ENCODE data around the gene HSP90AB1.

HSP90AB1 gene

GRCh38 chr6:44246663-44247337, at the start of gene HSP90AB1:
Gene HSP90AB1, plus strand, starts transcription at chr6:44247101. Its CDS starts 1,529 bp downstream, at chr6:44248630.
- DNase-seq, result peak; percentile 94

DNA sequence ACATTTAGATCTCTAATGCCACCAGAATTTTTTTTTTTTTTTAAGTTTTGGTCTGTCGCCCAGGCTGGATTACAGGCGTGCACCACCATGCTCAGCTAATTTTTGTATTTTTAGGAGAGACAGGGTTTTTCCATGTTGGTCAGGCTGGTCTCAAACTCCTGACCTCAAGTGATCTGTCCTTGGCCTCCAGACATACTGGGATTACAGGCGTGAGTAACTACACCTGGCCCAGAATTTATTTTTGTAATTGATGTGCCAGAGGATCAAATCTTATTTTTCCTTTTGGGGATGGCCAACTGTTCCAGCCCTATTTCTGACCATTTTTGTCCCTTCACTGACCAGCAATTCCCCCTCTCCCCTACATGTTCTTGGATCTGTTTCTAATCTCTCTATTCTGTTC, 48.2 kb upstream of the HSP90AB1 start:
- no peak for DNase-seq

- no peak for DNase-seq
Measured at GRCh38 chr6:44199883-44200282, 47.0 kb upstream of the HSP90AB1 start.

GRCh38 chr6:44201200-44201599, 45.7 kb upstream of the HSP90AB1 start:
- DNase-seq, result no peak

GRCh38 chr6:44201638-44202303, 45.1 kb upstream of the HSP90AB1 start:
- no peak for DNase-seq

GRCh38 chr6:44202332-44202971, 44.4 kb upstream of the HSP90AB1 start:
- no peak for DNase-seq

DNA sequence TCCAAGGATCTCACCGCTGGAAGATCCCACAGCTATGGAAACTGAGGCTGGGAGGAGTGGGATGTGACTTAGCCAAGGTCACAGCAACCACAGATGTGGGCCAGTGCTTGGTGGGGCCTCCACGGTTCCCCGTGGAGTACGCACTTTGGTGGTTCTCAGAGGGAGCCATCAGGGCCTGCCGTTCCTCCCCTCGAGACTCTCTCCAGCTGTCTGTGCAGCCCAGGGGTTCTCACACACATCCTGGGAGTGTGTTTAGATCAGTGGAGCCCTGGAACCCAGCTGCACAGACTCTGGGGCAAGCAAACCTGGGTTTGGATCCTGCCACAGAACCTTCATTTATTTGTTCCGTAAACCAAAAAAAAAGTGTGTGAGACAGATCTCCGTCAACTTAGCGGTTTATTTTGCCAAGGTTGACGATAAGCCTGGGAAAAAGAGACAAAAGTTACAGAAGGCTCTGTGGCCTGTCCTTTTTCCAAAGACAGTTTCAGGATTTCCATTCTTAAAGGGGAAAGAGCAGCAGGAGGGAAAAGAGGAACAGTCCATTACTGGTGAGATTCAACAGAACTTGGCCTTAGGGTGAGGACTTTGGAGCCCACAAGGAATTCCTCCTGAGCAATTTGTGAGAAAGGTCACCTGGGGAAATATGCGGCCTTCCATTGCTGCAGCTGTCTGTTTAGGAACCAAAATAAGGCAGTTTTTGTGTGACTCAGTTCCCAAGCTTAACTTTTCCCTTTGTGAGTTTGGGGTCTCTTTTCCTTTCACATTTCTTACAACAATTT, 43.7 kb upstream of the HSP90AB1 start:
- no peak for DNase-seq

DNA sequence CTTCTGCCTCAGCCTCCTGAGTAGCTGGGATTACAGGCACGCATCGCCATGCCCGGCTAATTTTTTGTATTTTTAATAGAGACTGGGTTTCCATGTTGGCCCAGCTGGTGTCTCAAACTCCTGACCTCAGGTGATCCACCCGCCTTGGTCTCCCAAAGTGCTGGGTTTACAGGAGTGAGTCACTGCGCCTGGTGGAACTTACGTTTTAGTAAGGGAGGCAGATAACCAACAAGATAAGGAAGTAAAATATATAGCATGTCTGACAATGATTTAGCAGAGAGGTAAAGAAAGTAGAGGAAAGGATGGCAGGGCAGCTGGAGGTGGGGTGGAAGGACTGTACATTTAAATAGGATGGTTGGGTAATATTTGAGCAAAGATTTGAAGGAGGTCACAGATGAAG, 42.9 kb upstream of the HSP90AB1 start:
- DNase-seq, result no peak

GRCh38 chr6:44207966-44208365, 38.9 kb upstream of the HSP90AB1 start:
- DNase-seq, result no peak

- DNase-seq, result no peak
Measured at GRCh38 chr6:44211284-44211683, 35.6 kb upstream of the HSP90AB1 start.

DNA sequence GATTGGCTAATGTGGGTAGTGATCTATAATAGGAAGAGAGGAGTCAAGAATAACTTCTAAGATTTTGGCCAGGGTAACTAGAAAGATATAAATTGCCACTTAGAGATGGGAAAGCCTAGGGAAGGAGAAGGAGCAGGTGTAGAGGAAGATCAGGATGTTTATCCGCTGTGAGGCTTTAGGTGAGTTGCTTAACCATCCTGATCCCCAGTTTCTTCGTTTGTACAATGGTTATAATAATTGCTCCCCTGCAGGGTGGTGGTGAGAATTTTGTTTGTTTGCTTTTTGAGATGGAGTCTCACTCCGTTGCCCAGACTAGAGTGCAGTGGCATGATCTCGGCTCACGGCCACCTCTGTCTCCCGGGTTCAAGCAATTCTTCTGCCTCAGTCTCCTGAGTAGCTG, 32.6 kb upstream of the HSP90AB1 start:
- no peak for DNase-seq

DNA sequence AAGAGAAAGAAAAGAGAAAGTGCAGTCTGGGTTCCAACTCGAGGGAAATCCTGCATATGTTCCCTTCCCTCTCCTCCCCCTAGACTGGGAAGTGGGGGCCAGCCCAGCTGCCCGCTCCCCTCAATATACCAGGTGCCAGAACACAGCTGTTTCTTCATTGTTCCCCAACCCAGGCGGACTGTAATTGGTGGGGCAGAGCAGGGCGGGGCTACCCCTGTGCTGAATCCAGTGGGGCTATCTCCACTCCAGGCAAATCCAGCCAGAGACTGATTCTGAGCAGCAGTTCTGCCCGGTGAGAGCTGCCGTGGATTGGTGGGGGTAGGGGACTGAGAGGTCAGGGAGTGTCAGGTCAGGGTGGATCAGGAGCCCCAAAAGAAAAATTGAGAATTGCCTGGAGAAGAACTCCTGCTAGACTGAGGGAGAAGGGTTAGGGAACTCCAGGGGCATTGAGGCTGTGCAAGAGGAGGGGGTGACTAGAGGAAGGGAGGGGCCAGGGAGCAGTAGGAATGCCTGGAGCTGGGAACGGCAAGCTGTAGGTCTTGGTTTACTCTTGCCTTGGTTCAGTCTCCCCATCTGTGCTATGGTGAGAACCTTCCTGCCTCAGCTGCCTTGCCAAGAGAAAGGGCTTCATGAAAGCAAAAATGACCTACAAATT, 30.1 kb upstream of the HSP90AB1 start, which contains the start of gene MYMX:
Gene MYMX, plus strand, starts transcription at position 250 of the 655 bp plus-strand sequence. CDS start 546 bp downstream, outside the sequence.
- DNase-seq, result peak; percentile 74

- peak; percentile 70 for DNase-seq
Measured at GRCh38 chr6:44217332-44218143, 29.4 kb upstream of the HSP90AB1 start.

DNA sequence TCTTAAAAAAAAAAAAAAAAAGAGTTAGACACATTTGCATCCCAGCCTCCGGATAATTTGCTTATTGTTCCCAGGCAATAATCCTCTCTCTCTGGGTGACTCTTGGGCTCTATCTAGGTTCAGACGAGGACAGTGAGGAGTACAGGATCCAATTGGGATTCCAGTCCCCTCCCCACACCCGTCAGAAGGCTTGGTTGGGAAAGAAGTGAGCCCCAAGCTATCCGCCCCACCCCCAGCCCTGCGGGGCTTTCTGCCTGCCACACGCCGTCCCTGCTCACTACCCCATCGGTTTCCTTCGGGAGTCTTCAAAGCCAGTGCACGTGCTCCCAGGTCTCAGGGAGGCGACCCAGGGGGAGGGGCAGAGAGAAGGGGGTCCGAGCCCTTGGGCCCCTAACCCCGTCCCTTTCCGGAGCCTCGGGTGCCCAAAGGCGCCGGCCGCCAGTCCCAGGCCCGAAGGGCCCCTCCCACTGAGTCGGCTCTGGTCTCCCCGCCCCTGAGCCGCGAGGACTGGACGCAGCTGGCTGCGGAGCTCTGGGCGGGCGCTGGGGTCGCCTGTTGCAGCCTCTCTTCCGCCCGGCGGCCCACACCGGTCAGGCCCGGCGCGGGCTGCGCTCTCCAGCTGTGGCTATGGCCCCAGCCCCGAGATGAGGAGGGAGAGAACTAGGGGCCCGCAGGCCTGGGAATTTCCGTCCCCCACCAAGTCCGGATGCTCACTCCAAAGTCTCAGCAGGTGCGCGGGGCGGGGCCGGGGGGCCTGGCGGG, 27.7 kb upstream of the HSP90AB1 start:
- DNase-seq, result peak; percentile 85

DNA sequence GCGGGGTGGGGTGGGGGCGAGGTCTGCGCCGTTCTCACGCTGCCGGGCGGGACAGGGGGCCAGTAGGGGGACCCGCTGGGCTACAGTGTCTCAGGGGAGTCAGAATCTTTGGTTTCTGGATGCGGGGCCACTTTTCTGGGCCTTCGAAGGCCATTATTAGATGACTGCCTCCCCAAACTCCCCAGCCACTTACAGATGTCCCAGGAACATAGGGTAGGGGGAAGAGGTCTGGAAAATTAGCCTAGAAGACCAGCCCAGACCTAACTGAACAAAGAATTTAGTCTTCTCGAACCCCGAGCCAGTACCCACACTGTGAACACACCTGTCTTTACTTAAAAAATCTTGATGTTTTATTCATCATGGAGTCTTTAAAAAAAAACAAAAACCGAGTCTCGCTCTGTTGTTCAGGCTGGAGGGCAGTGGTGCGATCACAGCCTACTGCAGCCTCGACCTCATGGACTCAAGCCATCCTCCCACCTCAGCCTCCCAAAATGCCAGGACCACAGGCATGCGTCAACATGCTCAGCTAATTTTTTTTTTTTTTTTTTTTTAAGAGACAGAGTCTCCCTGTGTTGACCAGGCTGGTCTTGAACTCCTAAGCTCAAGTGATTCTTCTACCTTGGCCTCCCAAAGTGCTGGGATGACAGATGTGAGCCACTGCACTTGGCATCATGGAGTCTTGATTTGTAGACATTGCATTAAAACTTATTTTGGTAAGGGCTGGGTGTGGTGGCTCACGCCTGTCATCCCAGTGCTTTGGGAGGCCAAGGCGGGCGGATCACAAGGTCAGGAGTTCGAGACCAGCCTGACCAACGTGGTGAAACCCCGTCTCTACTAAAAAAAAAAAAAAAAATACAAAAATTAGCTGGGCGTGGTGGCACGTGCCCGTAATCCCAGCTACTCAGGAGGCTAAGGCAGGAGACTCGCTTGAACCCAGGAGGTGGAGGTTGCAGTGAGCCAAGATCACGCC, 26.8 kb upstream of the HSP90AB1 start:
- no peak for DNase-seq

DNA sequence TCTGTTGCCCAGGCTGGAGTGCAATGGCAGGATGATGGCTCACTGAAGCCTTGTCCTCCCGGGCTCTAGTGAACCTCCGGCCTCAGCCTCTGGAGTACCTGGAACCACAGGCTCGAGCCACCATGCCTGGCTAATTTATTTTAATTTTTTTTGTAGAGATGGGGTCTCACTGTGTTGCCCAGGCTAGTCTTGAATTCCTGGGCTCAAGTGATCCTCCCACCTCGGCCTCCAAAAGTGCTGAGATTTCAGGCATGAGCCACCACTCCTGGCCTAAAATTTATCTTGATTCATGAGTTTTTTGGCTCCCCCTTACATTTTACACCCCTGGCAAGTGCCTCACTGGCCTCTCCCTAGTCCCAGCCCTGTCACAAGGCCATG, 26.0 kb upstream of the HSP90AB1 start:
- no peak for DNase-seq

- peak; percentile 93 for DNase-seq
Measured at GRCh38 chr6:44221291-44221960, 25.5 kb upstream of the HSP90AB1 start.

DNA sequence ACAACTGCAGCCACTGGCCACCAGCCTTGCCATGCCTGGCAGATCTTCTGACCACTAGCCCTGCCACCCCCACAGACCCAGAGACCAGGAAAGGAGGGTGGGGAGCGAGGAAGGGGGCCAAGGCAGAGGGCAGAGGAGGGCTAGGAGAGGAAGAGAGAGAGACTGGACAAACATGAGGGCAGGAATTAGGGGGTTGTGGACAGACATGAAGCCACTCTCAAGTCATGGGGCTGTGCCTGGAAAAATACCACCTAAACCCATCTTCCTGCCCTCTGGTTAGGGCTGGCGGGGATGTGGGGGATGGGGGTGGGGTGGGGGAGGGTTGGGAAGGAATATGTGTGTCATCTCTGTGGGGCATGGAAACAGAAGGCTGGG, 25.0 kb upstream of the HSP90AB1 start:
- DNase-seq, result no peak
